Smooth muscle cell (in vitro differentiated cells): ENCODE data around the gene MSANTD2. TPM values are rescaled to one million over a fixed set of nuclear protein-coding genes. Genes with fewer than 3 reads are reported as not detected.

Experiments
- DNase-seq: peaks from one replicate; lab custom pipeline; 2025; ENCODE audit not compliant: unreplicated experiment; lab: John Stamatoyannopoulos, UW
- H2AFZ ChIP-seq: fragments of 200-600 bp; sonication (generic); 2 replicates; pipeline ENCODE4 v1.6.0; 2016; ENCODE audit warnings: antibody characterized with exemption, low read depth, mild to moderate bottlenecking
- H3F3A ChIP-seq: fragments of 200-600 bp; sonication (generic); 2 replicates; pipeline ENCODE4 v1.6.0; 2017; ENCODE audit warnings: antibody characterized with exemption, low read depth
- H3K27ac ChIP-seq: fragments of 200-600 bp; sonication (generic); 2 replicates; pipeline ENCODE4 v1.5.1; 2016; ENCODE audit warnings: low read depth, mild to moderate bottlenecking
- H3K27me3 ChIP-seq: fragments of 200-600 bp; sonication (generic); 2 replicates; pipeline ENCODE4 v1.6.1; 2016; ENCODE audit warnings: low read depth, mild to moderate bottlenecking
- H3K36me3 ChIP-seq: fragments of 200-600 bp; sonication (generic); 2 replicates; pipeline ENCODE4 v1.5.1; 2016; ENCODE audit warnings: low read depth
- H3K4me1 ChIP-seq: fragments of 200-600 bp; sonication (generic); 2 replicates; pipeline ENCODE4 v1.5.1; 2016; ENCODE audit warnings: low read depth
- H3K4me2 ChIP-seq: fragments of 200-600 bp; sonication (generic); 2 replicates; pipeline ENCODE4 v1.6.0; 2016; ENCODE audit warnings: mild to moderate bottlenecking
- H3K4me3 ChIP-seq: fragments of 200-600 bp; sonication (generic); 2 replicates; pipeline ENCODE4 v1.5.1; 2016; ENCODE audit warnings: mild to moderate bottlenecking
- H3K79me2 ChIP-seq: fragments of 200-600 bp; sonication (generic); 2 replicates; pipeline ENCODE4 v1.6.0; 2016; ENCODE audit warnings: low read depth, mild to moderate bottlenecking
- H3K9ac ChIP-seq: fragments of 200-600 bp; sonication (generic); 2 replicates; pipeline ENCODE4 v1.6.0; 2016; ENCODE audit warnings: low read depth
- H3K9me3 ChIP-seq: fragments of 200-600 bp; sonication (generic); replicated peaks from 2 replicates; pipeline ENCODE4 v1.5.1; 2016; ENCODE audit warnings: low read depth
- H4K20me1 ChIP-seq: fragments of 200-600 bp; sonication (generic); 2 replicates; pipeline ENCODE4 v1.6.0; 2016; ENCODE audit warnings: low read depth
- WGBS: methylation state at CpG from one replicate; pipeline ENCODE4 v1.1.7; 2016; ENCODE audit warnings: low lambda C conversion rate; 5-methylcytosine and 5-hydroxymethylcytosine counted together
- polyA plus RNA-seq: library from polyadenylated mRNA; unstranded; fragments of >200 nt; fragmentation: Nextera tagmentation; extraction: Ambion mirVana; gene quantifications from 2 replicates; pipeline ENCODE4 v1.2.1, GENCODE V29; 2016
- total RNA-seq: library from RNA; depleted of rRNA; stranded (reverse); fragments of >200 nt; gene quantifications from 2 replicates; pipeline ENCODE4 v1.2.3, GENCODE V29; 2014
- TF ChIP-seq, protein P1 (sequence below): fragments of 200-600 bp; sonication (generic); IDR thresholded peaks from 2 replicates; pipeline ENCODE4 v1.5.1; 2017; ENCODE audit warnings: borderline replicate concordance, mild to moderate bottlenecking, antibody characterized with exemption; ENCODE audit not compliant: insufficient read depth, poor library complexity, severe bottlenecking

The MSANTD2 gene
- total and polyA plus RNA-seq, 2 experiments from 2014 or later = 13.6 to 18.8 TPM

DNA sequence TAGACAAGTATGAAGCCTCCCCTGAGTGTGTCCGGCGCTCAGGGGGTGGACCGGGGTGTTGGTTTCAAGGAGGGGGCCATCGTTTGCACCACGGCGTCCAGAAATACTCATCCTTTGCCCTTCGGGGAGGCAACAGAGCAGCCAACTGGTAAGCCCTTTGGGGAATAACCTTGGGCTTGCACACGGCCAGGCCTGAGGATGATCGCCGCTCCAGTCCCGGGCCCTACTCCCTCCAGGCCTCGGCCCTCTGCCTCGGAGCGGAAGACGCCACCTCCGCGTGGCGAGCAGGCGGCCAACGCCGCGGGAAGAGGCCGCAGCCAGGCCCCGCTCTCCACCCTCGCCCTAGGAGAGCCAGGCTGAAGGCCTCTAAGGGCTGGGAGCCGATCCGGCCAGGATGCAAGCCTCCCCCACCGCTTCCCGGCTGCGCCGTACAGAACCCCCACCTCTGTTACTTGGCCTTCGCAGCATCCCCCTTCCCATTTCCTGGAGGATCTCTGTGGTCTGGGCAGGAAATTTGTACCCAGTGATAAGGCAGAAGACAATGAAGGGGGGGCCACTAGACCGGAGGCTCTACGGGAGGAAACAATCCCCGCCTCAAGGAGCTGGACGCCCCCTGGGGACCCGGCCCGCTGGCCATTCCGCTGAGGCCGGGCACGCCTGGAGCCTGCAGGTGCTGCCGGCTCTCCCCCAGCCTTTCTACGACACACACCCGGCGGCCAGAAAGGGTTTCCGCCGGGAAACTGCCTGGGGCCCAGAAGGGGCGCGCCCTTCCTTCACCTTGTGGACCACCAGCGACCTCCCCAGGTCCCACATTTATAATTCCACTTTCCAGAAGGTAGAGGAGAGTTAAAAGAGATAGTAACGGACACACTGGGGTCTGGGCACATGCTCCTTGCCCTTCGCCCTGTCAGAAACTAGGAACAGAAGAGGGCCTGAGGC is 40.7 kb downstream of the MSANTD2 start:
- TF ChIP-seq, protein P1, sequence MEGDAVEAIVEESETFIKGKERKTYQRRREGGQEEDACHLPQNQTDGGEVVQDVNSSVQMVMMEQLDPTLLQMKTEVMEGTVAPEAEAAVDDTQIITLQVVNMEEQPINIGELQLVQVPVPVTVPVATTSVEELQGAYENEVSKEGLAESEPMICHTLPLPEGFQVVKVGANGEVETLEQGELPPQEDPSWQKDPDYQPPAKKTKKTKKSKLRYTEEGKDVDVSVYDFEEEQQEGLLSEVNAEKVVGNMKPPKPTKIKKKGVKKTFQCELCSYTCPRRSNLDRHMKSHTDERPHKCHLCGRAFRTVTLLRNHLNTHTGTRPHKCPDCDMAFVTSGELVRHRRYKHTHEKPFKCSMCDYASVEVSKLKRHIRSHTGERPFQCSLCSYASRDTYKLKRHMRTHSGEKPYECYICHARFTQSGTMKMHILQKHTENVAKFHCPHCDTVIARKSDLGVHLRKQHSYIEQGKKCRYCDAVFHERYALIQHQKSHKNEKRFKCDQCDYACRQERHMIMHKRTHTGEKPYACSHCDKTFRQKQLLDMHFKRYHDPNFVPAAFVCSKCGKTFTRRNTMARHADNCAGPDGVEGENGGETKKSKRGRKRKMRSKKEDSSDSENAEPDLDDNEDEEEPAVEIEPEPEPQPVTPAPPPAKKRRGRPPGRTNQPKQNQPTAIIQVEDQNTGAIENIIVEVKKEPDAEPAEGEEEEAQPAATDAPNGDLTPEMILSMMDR = no peak
- WGBS = 24% methylated on average over 50 of the region's 52 CpGs
- no peak overlapping the region for H3K9ac ChIP-seq
- no peaks in the 10 kb centered on the region for H3K36me3 ChIP-seq
- no peaks in the 10 kb centered on the region for H3K79me2 ChIP-seq
- H3F3A ChIP-seq = no peaks in the 10 kb centered on the region
- peaks cover 39% of the 10 kb centered on the region for H3K4me1 ChIP-seq
- H3K27me3 ChIP-seq = peaks cover 70% of the 10 kb centered on the region
- H3K27ac ChIP-seq = no peak overlapping the region
- peak overlapping the region; percentile 47 for H3K4me3 ChIP-seq
- H4K20me1 ChIP-seq = peaks cover 36% of the 10 kb centered on the region
- H3K4me2 ChIP-seq = peak overlapping the region; percentile 84
- DNase-seq = no peak
- H2AFZ ChIP-seq = no peak overlapping the region
- H3K9me3 ChIP-seq = no peaks in the 10 kb centered on the region

DNA sequence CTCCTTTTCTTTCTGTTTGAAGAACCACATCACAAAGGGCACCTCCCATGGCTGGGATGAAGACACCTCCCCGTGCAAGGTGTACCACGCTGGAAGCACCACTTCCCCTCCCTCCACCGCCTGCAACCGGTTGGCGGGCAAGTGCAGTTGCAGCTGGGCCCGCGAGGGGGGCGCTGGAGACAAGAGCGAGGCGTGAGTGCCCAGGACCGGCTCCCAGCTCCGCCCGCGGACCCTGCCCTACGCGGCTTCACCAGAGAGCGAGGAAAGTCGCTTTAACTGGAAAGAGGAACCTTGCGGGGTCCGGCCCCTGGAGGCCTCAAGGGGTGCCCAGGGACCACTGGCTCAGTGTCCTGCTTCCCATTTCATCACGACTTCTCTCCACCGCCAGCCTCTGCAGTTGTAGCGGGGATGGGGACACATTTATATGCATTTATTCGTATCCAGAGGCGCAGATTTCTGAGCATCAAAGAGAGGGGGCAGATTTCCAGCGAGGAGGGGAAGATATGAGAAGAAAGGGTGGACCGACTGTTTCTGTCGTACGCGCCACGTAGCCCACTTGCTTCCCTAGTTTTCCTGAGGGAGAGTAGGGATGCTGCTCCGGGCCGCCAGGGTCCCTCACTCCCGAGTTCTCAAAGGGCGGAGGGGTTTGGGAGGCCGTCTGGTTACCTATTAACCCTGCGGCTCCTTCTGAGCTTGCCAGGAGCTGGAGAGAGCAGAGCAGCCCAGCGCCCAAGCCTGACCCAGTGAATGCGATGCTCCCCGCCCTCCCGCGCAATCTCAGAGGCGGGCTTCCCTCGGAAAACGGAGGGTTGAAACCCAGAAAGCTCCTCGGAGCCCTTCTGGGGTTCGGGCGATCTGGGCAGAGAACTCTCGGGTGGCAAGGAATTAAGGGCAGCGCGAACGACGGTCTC is 41.6 kb downstream of the MSANTD2 start:
- Histone ChIP-seq H3K27me3 (peaks cover 70% of the 10 kb centered on the region), H3K9ac (no peak overlapping the region), H3K4me3 (peak overlapping the region; percentile 47), H2AFZ (no peak overlapping the region), H3K9me3 (no peaks in the 10 kb centered on the region), H3K4me2 (peak overlapping the region; percentile 84), H3K4me1 (peaks cover 39% of the 10 kb centered on the region), H3K36me3 (no peaks in the 10 kb centered on the region), H3F3A (no peaks in the 10 kb centered on the region), H4K20me1 (peaks cover 32% of the 10 kb centered on the region), H3K79me2 (no peaks in the 10 kb centered on the region), H3K27ac (no peak overlapping the region)
- TF ChIP-seq, protein P1 = peak; percentile 46
- DNase-seq = peak; percentile 25
- 8% methylated on average over 53 of the region's 53 CpGs for WGBS

DNA sequence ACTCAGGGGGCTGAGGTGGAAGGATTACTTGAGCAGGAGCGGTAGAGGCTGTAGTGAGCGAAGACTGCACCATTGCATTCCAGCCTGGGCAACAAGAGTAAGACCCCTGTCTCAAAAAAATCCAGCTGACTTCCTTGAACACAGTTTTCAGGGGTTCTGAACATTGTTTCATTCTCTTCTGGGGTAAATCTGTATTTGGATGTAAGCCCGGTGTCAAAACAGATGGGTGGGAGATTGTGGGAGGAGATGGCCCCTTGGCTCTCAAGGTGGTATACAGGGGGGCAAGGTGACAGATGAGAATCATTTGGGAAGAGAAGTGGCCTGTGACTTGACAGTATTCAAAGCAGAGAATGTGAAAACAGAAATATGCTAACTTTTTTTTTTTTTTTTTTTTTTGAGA is 42.9 kb downstream of the MSANTD2 start:
- H3K4me1 ChIP-seq = peaks cover 33% of the 10 kb centered on the region
- TF ChIP-seq, protein P1 = no peak
- no peaks in the 10 kb centered on the region for H3K9me3 ChIP-seq
- no peak overlapping the region for H2AFZ ChIP-seq
- H3K4me2 ChIP-seq = no peak overlapping the region
- no peak overlapping the region for H3K9ac ChIP-seq
- DNase-seq = no peak
- peaks cover 21% of the 10 kb centered on the region for H4K20me1 ChIP-seq
- no peaks in the 10 kb centered on the region for H3K36me3 ChIP-seq
- no peaks in the 10 kb centered on the region for H3F3A ChIP-seq
- 92% methylated on average over 3 of the region's 3 CpGs for WGBS
- H3K4me3 ChIP-seq = no peak overlapping the region
- H3K27ac ChIP-seq = no peak overlapping the region
- H3K79me2 ChIP-seq = no peaks in the 10 kb centered on the region
- H3K27me3 ChIP-seq = peaks cover 71% of the 10 kb centered on the region
